ENCODE results near the gene AKAP10.
A peak's percentile ranks its signal among the peaks of the same experiment; 100 is the strongest.
"Not testable (repeated sequence)": the region's sequence is repeated elsewhere in the genome, so short reads cannot be mapped to it uniquely, and the experiment has no call there.

The AKAP10 gene

DNA sequence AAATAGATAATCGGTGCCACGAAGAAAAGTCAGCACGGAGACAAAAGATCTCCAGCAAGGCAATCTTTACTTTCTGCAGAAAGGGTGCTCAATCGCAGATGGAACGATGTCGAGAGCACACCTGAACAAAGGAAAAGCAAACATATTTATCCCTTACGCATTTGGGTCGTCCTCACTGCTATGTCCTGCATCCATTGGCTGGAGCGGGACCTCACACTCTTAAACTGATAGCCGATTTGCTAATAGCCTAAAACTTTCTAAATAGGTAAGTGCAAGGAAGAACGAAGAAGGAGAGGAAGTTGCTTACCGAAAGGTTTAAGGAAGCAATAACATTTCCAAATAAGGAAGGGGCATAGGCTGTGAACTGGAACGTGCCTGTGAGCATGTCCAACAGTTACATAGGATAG lies 1.2 kb upstream of the AKAP10 start:
- TF ChIP-seq CTCF (IDR thresholded peaks at IDR 0.05; ENCODE audit: extremely low read depth, insufficient read depth, missing control alignments), result no peak
- in situ Hi-C loops (cut with MboI; ENCODE audit: low pct_unique_long_range_greater_than_20kb, low sequenced_read_pairs, unreplicated experiment), result no loop called here
- DNase-seq (ENCODE audit: low spot score), result no peak

DNA sequence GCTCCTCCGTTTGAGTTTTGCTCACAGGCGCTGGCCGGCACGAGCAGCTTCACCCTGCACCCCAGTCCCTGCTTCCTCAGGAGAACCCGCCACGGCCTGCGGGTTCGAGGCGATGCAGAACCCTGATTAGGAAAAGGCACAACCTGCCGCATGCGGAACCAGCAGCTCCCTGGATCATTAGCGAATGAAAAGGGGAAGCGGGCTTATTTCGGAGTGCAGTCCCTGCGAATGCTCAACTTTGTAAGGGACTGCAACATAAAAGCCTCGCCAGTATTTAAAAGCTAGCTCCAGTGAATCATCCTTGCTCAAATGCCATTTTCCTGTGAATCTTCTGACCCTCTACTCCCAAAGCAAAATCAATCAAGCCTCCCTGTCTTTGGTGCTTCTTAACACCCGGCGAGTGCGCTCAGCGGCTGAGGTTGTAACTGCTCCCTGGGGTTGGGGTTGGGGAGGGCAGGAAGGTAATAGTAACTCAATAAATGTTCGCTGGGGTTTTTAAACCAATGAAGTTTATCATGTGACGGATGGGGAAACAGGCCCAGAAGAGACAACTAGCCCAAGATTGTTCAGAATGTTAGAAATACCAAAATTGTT lies 678 bp upstream of the AKAP10 start:
- in situ Hi-C loops (cut with MboI; ENCODE audit: low pct_unique_long_range_greater_than_20kb, low sequenced_read_pairs, unreplicated experiment), result no loop called here
- DNase-seq (ENCODE audit: low spot score), result peak; percentile 53
- TF ChIP-seq CTCF (IDR thresholded peaks at IDR 0.05; ENCODE audit: extremely low read depth, insufficient read depth, missing control alignments), result no peak

DNA sequence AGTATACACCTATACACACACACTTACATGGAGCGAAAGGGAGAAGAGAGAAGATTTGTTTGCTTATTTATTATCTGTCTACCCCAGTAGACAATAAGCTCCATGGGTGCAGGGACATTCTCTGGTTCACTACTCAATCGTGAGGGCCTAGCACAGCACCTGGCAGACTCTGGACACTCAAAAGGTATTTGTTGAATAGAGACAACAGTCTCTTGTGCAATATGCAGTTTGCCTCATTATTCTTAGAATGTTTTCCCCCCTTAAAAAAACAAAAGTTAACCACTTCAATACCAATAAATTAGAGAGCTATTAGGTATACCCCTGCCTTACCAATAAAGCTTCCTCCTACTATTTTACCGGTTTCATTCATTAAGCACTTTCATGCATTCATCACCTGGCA lies 2.0 kb downstream of the AKAP10 start:
- no peak for TF ChIP-seq CTCF (IDR thresholded peaks at IDR 0.05; ENCODE audit: extremely low read depth, insufficient read depth, missing control alignments)
- no peak for DNase-seq (ENCODE audit: low spot score)
- in situ Hi-C loops (cut with MboI; ENCODE audit: low pct_unique_long_range_greater_than_20kb, low sequenced_read_pairs, unreplicated experiment), result no loop called here

DNA sequence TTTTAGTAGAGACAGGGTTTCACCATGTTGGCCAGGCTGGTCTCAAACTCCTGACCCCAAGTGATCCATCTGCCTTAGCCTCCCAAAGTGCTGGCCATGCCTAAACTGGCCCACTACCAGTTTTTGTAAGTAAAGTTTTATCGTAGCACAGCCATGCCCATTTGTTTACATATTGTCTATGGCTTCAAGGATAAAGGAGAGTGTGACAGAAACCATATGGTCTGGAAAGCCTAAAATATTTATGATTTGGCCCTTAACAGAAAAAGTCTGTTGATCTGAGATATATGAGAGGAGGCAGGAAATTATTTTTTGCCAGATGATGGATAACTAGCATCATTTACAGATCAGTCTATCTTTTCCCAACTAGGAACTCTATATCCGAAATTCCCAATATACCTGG lies 4.5 kb downstream of the AKAP10 start:
- no peak for TF ChIP-seq CTCF (IDR thresholded peaks at IDR 0.05; ENCODE audit: extremely low read depth, insufficient read depth, missing control alignments)
- DNase-seq (ENCODE audit: low spot score), result no peak
- in situ Hi-C loops (cut with MboI; ENCODE audit: low pct_unique_long_range_greater_than_20kb, low sequenced_read_pairs, unreplicated experiment), result no loop called here

- DNase-seq (ENCODE audit: low spot score); in situ Hi-C loops (cut with MboI; ENCODE audit: low pct_unique_long_range_greater_than_20kb, low sequenced_read_pairs, unreplicated experiment): not testable (repeated sequence)
Measured at GRCh38 chr17:19962954-19963353, 14.7 kb downstream of the AKAP10 start.

DNA sequence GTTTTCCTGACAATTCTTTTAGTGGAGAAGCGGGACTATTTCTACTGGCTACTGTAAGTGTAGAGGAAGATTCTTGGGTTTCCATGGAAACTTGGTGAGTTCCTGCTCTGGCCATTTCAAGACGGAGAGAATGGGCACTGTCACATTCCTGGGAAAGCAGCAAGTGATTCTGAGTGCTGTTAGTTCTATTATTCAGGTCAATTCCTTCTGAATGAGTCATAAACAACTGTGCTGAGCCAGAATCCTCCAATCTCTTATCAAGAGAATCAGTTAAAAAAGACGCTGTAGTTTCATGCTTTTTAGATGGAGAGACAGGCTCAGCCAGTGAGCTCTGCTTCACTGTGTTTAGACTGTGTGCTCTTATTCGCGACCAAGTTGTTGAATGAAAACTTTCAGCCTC lies 19.6 kb downstream of the AKAP10 start:
- no peak for TF ChIP-seq CTCF (IDR thresholded peaks at IDR 0.05; ENCODE audit: extremely low read depth, insufficient read depth, missing control alignments)
- in situ Hi-C loops (cut with MboI; ENCODE audit: low pct_unique_long_range_greater_than_20kb, low sequenced_read_pairs, unreplicated experiment), result no loop called here
- DNase-seq (ENCODE audit: low spot score), result no peak

DNA sequence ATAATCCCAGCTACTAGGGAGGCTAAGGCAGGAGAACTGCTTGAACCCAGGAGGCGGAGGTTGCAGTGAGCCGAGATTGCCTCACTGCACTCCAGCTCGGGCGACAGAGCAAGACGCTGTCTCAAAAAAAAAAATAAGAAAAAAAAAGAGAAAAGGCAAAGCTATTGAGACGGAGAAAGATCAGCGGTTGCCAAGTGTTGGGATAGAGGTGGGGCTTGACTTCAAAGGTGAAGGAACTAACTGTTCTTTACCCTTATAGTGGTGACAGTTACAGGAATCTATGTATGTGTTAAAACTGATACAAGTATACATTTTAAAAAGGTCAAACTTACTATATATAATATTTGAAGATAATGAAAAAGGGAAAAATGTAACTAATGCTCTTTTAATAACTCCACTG lies 22.5 kb downstream of the AKAP10 start:
- in situ Hi-C loops (cut with MboI; ENCODE audit: low pct_unique_long_range_greater_than_20kb, low sequenced_read_pairs, unreplicated experiment), result no loop called here
- no peak for TF ChIP-seq CTCF (IDR thresholded peaks at IDR 0.05; ENCODE audit: extremely low read depth, insufficient read depth, missing control alignments)
- DNase-seq (ENCODE audit: low spot score), result no peak

GRCh38 chr17:19951411-19951810 lies 26.2 kb downstream of the AKAP10 start:
- DNase-seq (ENCODE audit: low spot score); in situ Hi-C loops (cut with MboI; ENCODE audit: low pct_unique_long_range_greater_than_20kb, low sequenced_read_pairs, unreplicated experiment): not testable (repeated sequence)

GRCh38 chr17:19950624-19951195 lies 26.9 kb downstream of the AKAP10 start:
- in situ Hi-C loops (cut with MboI; ENCODE audit: low pct_unique_long_range_greater_than_20kb, low sequenced_read_pairs, unreplicated experiment); DNase-seq (ENCODE audit: low spot score): not testable (repeated sequence)

Measured in GM13977 (cell line).